Trophoblast cell (in vitro differentiated cells and primary cell): ENCODE data around the gene MICU2.
"Not testable (repeated sequence)": the region's sequence is repeated elsewhere in the genome, so short reads cannot be mapped to it uniquely, and the experiment has no call there.

ENCODE experiments used
- DNase-seq, 2 donors: peaks; one replicate each; pipeline ENCODE4 v3.0.0-alpha.2; 2016
- H2AFZ ChIP-seq: 2 replicates; pipeline ENCODE4 v1.6.1; 2013; ENCODE audit warnings: low read length, moderate library complexity, mild to moderate bottlenecking; ENCODE audit not compliant: insufficient read depth, poor library complexity
- H2AK5ac ChIP-seq: 2 replicates; pipeline ENCODE4 v1.6.1; 2013; ENCODE audit warnings: mild to moderate bottlenecking, low read length
- H2BK120ac ChIP-seq: 2 replicates; pipeline ENCODE4 v1.6.1; 2013; ENCODE audit warnings: low read length, mild to moderate bottlenecking, moderate library complexity; ENCODE audit not compliant: insufficient read depth, poor library complexity
- H2BK12ac ChIP-seq: 2 replicates; pipeline ENCODE4 v1.6.1; 2013; ENCODE audit warnings: mild to moderate bottlenecking, low read length, moderate library complexity
- H2BK5ac ChIP-seq: 2 replicates; pipeline ENCODE4 v1.6.1; 2013; ENCODE audit warnings: low read length, low read depth, moderate library complexity, mild to moderate bottlenecking; ENCODE audit not compliant: poor library complexity
- H3K14ac ChIP-seq: 2 replicates; pipeline ENCODE4 v1.6.1; 2013; ENCODE audit warnings: mild to moderate bottlenecking, low read length
- H3K18ac ChIP-seq: 2 replicates; pipeline ENCODE4 v1.6.1; 2013; ENCODE audit warnings: mild to moderate bottlenecking, low read length
- H3K23ac ChIP-seq: 2 replicates; pipeline ENCODE4 v1.6.1; 2013; ENCODE audit warnings: low read length
- H3K27ac ChIP-seq: 2 replicates; pipeline ENCODE4 v1.5.1; 2013; ENCODE audit warnings: low read depth, mild to moderate bottlenecking, inconsistent platforms, low read length, moderate library complexity
- H3K27me3 ChIP-seq: 2 replicates; pipeline ENCODE4 v1.6.1; 2013; ENCODE audit warnings: inconsistent platforms, mild to moderate bottlenecking, low read length, moderate library complexity; ENCODE audit not compliant: insufficient read depth
- H3K36me3 ChIP-seq, 2 experiments: 1 replicate in 1 of 2; 2 replicates in 1 of 2; pipeline ENCODE4 v1.6.1; 2013; ENCODE audit warnings: low read length in 2 of 2, mild to moderate bottlenecking in 2 of 2, moderate library complexity in 1 of 2; ENCODE audit not compliant: insufficient read depth in 2 of 2, control insufficient read depth in 1 of 2
- H3K4ac ChIP-seq: 2 replicates; pipeline ENCODE4 v1.6.1; 2013; ENCODE audit warnings: low read depth, mild to moderate bottlenecking, low read length, moderate library complexity
- H3K4me1 ChIP-seq, 2 experiments: 1 replicate in 1 of 2; 2 replicates in 1 of 2; pipeline ENCODE4 v1.6.1; 2013; ENCODE audit warnings: low read length in 2 of 2, mild to moderate bottlenecking in 2 of 2, moderate library complexity in 1 of 2; ENCODE audit not compliant: insufficient read depth in 2 of 2, control insufficient read depth in 1 of 2
- H3K4me2 ChIP-seq: 2 replicates; pipeline ENCODE4 v1.6.1; 2013; ENCODE audit warnings: inconsistent platforms, mild to moderate bottlenecking, low read length, moderate library complexity
- H3K4me3 ChIP-seq: 2 replicates; pipeline ENCODE4 v1.5.1; 2013; ENCODE audit warnings: mild to moderate bottlenecking, low read depth, low read length, inconsistent platforms
- H3K79me1 ChIP-seq: one replicate; pipeline ENCODE4 v1.6.1; 2013; ENCODE audit warnings: low read length
- H3K79me2 ChIP-seq: 2 replicates; pipeline ENCODE4 v1.6.1; 2013; ENCODE audit warnings: low read length, mild to moderate bottlenecking; ENCODE audit not compliant: control insufficient read depth, insufficient read depth, poor library complexity
- H3K9ac ChIP-seq: 2 replicates; pipeline ENCODE4 v1.6.1; 2013; ENCODE audit warnings: mild to moderate bottlenecking, low read length
- H3K9me3 ChIP-seq: 2 replicates; pipeline ENCODE4 v1.6.1; 2013; ENCODE audit warnings: low read depth, mild to moderate bottlenecking, control low read depth, inconsistent platforms, low read length; ENCODE audit not compliant: insufficient read depth
- H4K12ac ChIP-seq: 2 replicates; pipeline ENCODE4 v1.6.1; 2013; ENCODE audit warnings: low read depth, mild to moderate bottlenecking, low read length, moderate library complexity
- H4K8ac ChIP-seq: 2 replicates; pipeline ENCODE4 v1.6.1; 2013; ENCODE audit warnings: low read depth, mild to moderate bottlenecking, low read length, moderate library complexity
- H4K91ac ChIP-seq: one replicate; pipeline ENCODE4 v1.6.1; 2013; ENCODE audit warnings: low read depth, mild to moderate bottlenecking, low read length, moderate library complexity
- WGBS: extraction: QIAGEN DNeasy Blood & Tissue Kit; methylation state at CpG from one replicate; pipeline ENCODE4 v1.1.7; 2013; ENCODE audit warnings: missing lambda C conversion rate; ENCODE audit not compliant: insufficient read length, insufficient coverage; ENCODE audit errors: extremely low coverage; 5-methylcytosine and 5-hydroxymethylcytosine counted together

Gene MICU2

GRCh38 chr13:21588411-21588810 is 15.6 kb downstream of the MICU2 start:
- DNase-seq, H2AK5ac ChIP-seq, H4K8ac ChIP-seq, H3K4me1 ChIP-seq, H4K91ac ChIP-seq, H3K18ac ChIP-seq, H2AFZ ChIP-seq, H3K27ac ChIP-seq, H3K14ac ChIP-seq, H3K4me3 ChIP-seq, H2BK5ac ChIP-seq, H3K36me3 ChIP-seq, H3K9me3 ChIP-seq, H2BK120ac ChIP-seq, H3K23ac ChIP-seq, H3K4me2 ChIP-seq, H4K12ac ChIP-seq, H3K79me1 ChIP-seq, H3K9ac ChIP-seq, H2BK12ac ChIP-seq, H3K79me2 ChIP-seq, H3K27me3 ChIP-seq, H3K4ac ChIP-seq: not testable (repeated sequence)
- WGBS = no CpG with 5 or more reads among the region's 5 CpGs

GRCh38 chr13:21584973-21585592 is 18.9 kb downstream of the MICU2 start:
- DNase-seq = peak in 1 of 2 donors; percentile 3
- no peak overlapping the region for H3K23ac ChIP-seq
- H3K4ac ChIP-seq = no peak overlapping the region
- H2BK5ac ChIP-seq = no peak overlapping the region
- H3K79me2 ChIP-seq = no peaks in the 10 kb centered on the region
- no peak overlapping the region for H3K18ac ChIP-seq
- peaks cover 2% of the 10 kb centered on the region for H3K9me3 ChIP-seq
- no peaks in the 10 kb centered on the region for H3K4me1 ChIP-seq
- H2AK5ac ChIP-seq = no peak overlapping the region
- H2AFZ ChIP-seq = no peak overlapping the region
- H4K12ac ChIP-seq = no peak overlapping the region
- WGBS = no CpG with 5 or more reads among the region's 1 CpG
- H3K79me1 ChIP-seq = peaks cover 1% of the 10 kb centered on the region
- no peak overlapping the region for H2BK12ac ChIP-seq
- no peak overlapping the region for H3K4me2 ChIP-seq
- no peak overlapping the region for H2BK120ac ChIP-seq
- H3K4me3 ChIP-seq = no peak overlapping the region
- no peak overlapping the region for H4K91ac ChIP-seq
- H3K14ac ChIP-seq = no peak overlapping the region
- H3K27ac ChIP-seq = no peak overlapping the region
- H4K8ac ChIP-seq = no peak overlapping the region
- H3K36me3 ChIP-seq = peaks cover 0 to 3% of the 10 kb centered on the region in 2 experiments
- no peaks in the 10 kb centered on the region for H3K27me3 ChIP-seq
- H3K9ac ChIP-seq = no peak overlapping the region

DNA sequence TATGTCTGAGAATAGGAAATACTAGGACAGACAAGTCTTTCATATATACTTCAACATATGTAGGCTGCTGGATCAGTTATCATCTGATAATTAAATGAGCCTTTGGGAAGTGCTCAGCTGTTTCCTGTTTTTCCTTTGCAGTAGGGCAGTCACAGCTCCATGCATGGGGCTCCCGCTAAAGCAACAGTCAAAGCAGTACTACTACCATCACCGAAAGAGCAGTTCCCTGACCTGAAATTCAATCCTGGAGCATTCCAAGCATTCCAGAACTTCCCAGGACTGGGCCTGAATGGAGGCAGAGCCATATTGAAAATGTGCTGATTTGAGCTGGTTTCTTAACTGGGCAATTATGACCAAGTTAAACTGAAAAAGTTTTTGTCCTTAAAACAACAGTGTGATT is 20.5 kb downstream of the MICU2 start:
- no peak overlapping the region for H4K8ac ChIP-seq
- no peak overlapping the region for H2BK120ac ChIP-seq
- H3K27ac ChIP-seq = no peak overlapping the region
- H3K4ac ChIP-seq = no peak overlapping the region
- no peak overlapping the region for H2BK5ac ChIP-seq
- H2AFZ ChIP-seq = no peak overlapping the region
- H3K4me1 ChIP-seq = no peaks in the 10 kb centered on the region
- peaks cover 2% of the 10 kb centered on the region for H3K9me3 ChIP-seq
- WGBS = no CpG with 5 or more reads among the region's 2 CpGs
- H3K23ac ChIP-seq = no peak overlapping the region
- H3K18ac ChIP-seq = no peak overlapping the region
- H3K27me3 ChIP-seq = no peaks in the 10 kb centered on the region
- DNase-seq = peak; percentile 31 to 71
- no peak overlapping the region for H4K91ac ChIP-seq
- H3K79me2 ChIP-seq = no peaks in the 10 kb centered on the region
- no peak overlapping the region for H2AK5ac ChIP-seq
- H3K4me2 ChIP-seq = no peak overlapping the region
- H3K79me1 ChIP-seq = peaks cover 1% of the 10 kb centered on the region
- H3K4me3 ChIP-seq = no peak overlapping the region
- no peak overlapping the region for H2BK12ac ChIP-seq
- no peak overlapping the region for H3K14ac ChIP-seq
- H4K12ac ChIP-seq = no peak overlapping the region
- no peak overlapping the region for H3K9ac ChIP-seq
- peaks cover 0 to 3% of the 10 kb centered on the region in 2 experiments for H3K36me3 ChIP-seq

GRCh38 chr13:21580736-21581135 is 23.2 kb downstream of the MICU2 start:
- Histone ChIP-seq H3K18ac (no peak overlapping the region), H3K4me3 (no peak overlapping the region), H3K4me2 (no peak overlapping the region), H3K14ac (no peak overlapping the region), H2BK5ac (no peak overlapping the region), H4K12ac (no peak overlapping the region), H2BK12ac (no peak overlapping the region), H3K4ac (no peak overlapping the region), H2BK120ac (no peak overlapping the region), H3K9ac (no peak overlapping the region), H3K27me3 (no peaks in the 10 kb centered on the region), H3K79me1 (peaks cover 1% of the 10 kb centered on the region), H4K91ac (no peak overlapping the region), H3K23ac (no peak overlapping the region), H3K9me3 (peaks cover 2% of the 10 kb centered on the region), H3K36me3 (peaks cover 0 to 3% of the 10 kb centered on the region in 2 experiments), H3K79me2 (no peaks in the 10 kb centered on the region), H2AK5ac (no peak overlapping the region), H4K8ac (no peak overlapping the region), H2AFZ (no peak overlapping the region), H3K27ac (no peak overlapping the region), H3K4me1 (no peaks in the 10 kb centered on the region)
- peak in 1 of 2 donors; percentile 14 for DNase-seq
